Stimulated activated CD8-positive, alpha-beta memory T cell treated with anti-CD3 and anti-CD28 coated beads, Interleukin-12 subunit alpha, Interleukin-12 subunit beta, amount 100 ng/mL, for 1 hour (primary cell): ENCODE data around the gene SLCO4A1.

Experiments
- DNase-seq: peaks from one replicate; pipeline ENCODE4 v3.0.0-alpha.2; 2020; ENCODE audit warnings: low read depth

SLCO4A1 gene

GRCh38 chr20:62642051-62642665 lies at the start of gene SLCO4A1:
Gene SLCO4A1 (plus strand): TSS chr20:62642503. CDS start chr20:62656455, 13,952 bp downstream.
- DNase-seq: peak; percentile 68

GRCh38 chr20:62592506-62593177 lies 49.7 kb upstream of the SLCO4A1 start:
- DNase-seq: no peak

GRCh38 chr20:62593616-62594015 lies 48.7 kb upstream of the SLCO4A1 start:
- no peak for DNase-seq

GRCh38 chr20:62595069-62595468 lies 47.2 kb upstream of the SLCO4A1 start:
- DNase-seq: no peak

- no peak for DNase-seq
Observed at GRCh38 chr20:62595491-62595890, 46.8 kb upstream of the SLCO4A1 start.

GRCh38 chr20:62596486-62596885 lies 45.8 kb upstream of the SLCO4A1 start:
- no peak for DNase-seq

- DNase-seq: no peak
Observed at GRCh38 chr20:62596921-62597320, 45.4 kb upstream of the SLCO4A1 start.

GRCh38 chr20:62597416-62598115 lies 44.7 kb upstream of the SLCO4A1 start:
- no peak for DNase-seq

- DNase-seq: no peak
Observed at GRCh38 chr20:62598761-62599194, 43.5 kb upstream of the SLCO4A1 start.

GRCh38 chr20:62599216-62600110 lies 42.8 kb upstream of the SLCO4A1 start:
- DNase-seq: no peak

GRCh38 chr20:62601172-62601571 lies 41.1 kb upstream of the SLCO4A1 start:
- no peak for DNase-seq

GRCh38 chr20:62601714-62602113 lies 40.6 kb upstream of the SLCO4A1 start:
- no peak for DNase-seq

GRCh38 chr20:62602550-62602949 lies 39.8 kb upstream of the SLCO4A1 start:
- DNase-seq: no peak

GRCh38 chr20:62603021-62603906 lies 39.0 kb upstream of the SLCO4A1 start:
- DNase-seq: no peak

- no peak for DNase-seq
Observed at GRCh38 chr20:62603907-62604785, 38.2 kb upstream of the SLCO4A1 start.

GRCh38 chr20:62604796-62605195 lies 37.5 kb upstream of the SLCO4A1 start:
- no peak for DNase-seq

GRCh38 chr20:62605236-62605943 lies 36.9 kb upstream of the SLCO4A1 start:
- DNase-seq: no peak

GRCh38 chr20:62606016-62606415 lies 36.3 kb upstream of the SLCO4A1 start:
- DNase-seq: no peak

GRCh38 chr20:62606551-62607201 lies 35.6 kb upstream of the SLCO4A1 start:
- no peak for DNase-seq
